ENCODE results near the gene RPS6KB1.
"Not testable (repeated sequence)": the region's sequence is repeated elsewhere in the genome, so short reads cannot be mapped to it uniquely, and the experiment has no call there.

RPS6KB1 gene

GRCh38 chr17:59848778-59849177 lies 44.1 kb upstream of the RPS6KB1 start:
- DNase-seq, result no peak
- Histone ChIP-seq H3K27ac (no peak overlapping the region), H3K27me3 (ENCODE audit: insufficient read depth, low read depth, severe bottlenecking) (no peaks in the 10 kb centered on the region), H3K36me3 (no peaks in the 10 kb centered on the region), H3K4me3 (ENCODE audit: low read depth, low read length) (no peak overlapping the region), H3K9me3 (ENCODE audit: severe bottlenecking) (no peaks in the 10 kb centered on the region)
- no peak for TF ChIP-seq CTCF (IDR thresholded peaks at IDR 0.05; ENCODE audit: low read depth, low read length)

GRCh38 chr17:59850311-59850710 lies 42.6 kb upstream of the RPS6KB1 start:
- H3K27me3 ChIP-seq (ENCODE audit: insufficient read depth, low read depth, severe bottlenecking); H3K36me3 ChIP-seq; H3K27ac ChIP-seq; H3K4me3 ChIP-seq (ENCODE audit: low read depth, low read length); DNase-seq; H3K9me3 ChIP-seq (ENCODE audit: severe bottlenecking): not testable (repeated sequence)

GRCh38 chr17:59851439-59852375 lies 41.2 kb upstream of the RPS6KB1 start:
- H3K4me3 ChIP-seq (ENCODE audit: low read depth, low read length), result no peak overlapping the region
- no peaks in the 10 kb centered on the region for H3K9me3 ChIP-seq (ENCODE audit: severe bottlenecking)
- H3K36me3 ChIP-seq, result no peaks in the 10 kb centered on the region
- H3K27me3 ChIP-seq (ENCODE audit: insufficient read depth, low read depth, severe bottlenecking), result no peaks in the 10 kb centered on the region
- DNase-seq, result no peak
- H3K27ac ChIP-seq, result no peak overlapping the region
- no peak for TF ChIP-seq CTCF (IDR thresholded peaks at IDR 0.05; ENCODE audit: low read depth, low read length)

GRCh38 chr17:59852847-59853167 lies 40.1 kb upstream of the RPS6KB1 start:
- not testable (repeated sequence) for H3K36me3 ChIP-seq; H3K9me3 ChIP-seq (ENCODE audit: severe bottlenecking); H3K27ac ChIP-seq; H3K4me3 ChIP-seq (ENCODE audit: low read depth, low read length); DNase-seq; H3K27me3 ChIP-seq (ENCODE audit: insufficient read depth, low read depth, severe bottlenecking)

- H3K9me3 ChIP-seq (ENCODE audit: severe bottlenecking), result no peaks in the 10 kb centered on the region
- H3K27me3 ChIP-seq (ENCODE audit: insufficient read depth, low read depth, severe bottlenecking), result no peaks in the 10 kb centered on the region
- DNase-seq, result peak; percentile 38
- peak; percentile 54 for TF ChIP-seq CTCF (IDR thresholded peaks at IDR 0.05; ENCODE audit: low read depth, low read length)
- H3K36me3 ChIP-seq, result no peaks in the 10 kb centered on the region
- no peak overlapping the region for H3K27ac ChIP-seq
- H3K4me3 ChIP-seq (ENCODE audit: low read depth, low read length), result no peak overlapping the region
These were observed 39.6 kb upstream of the RPS6KB1 start for GRCh38 chr17:59853168-59853918.

GRCh38 chr17:59853919-59854729 lies 38.8 kb upstream of the RPS6KB1 start:
- DNase-seq; H3K9me3 ChIP-seq (ENCODE audit: severe bottlenecking): not testable (repeated sequence)

More at GRCh38 chr17:59853919-59854729, 38.8 kb upstream of the RPS6KB1 start:
- not testable (repeated sequence) for H3K36me3 ChIP-seq; H3K27me3 ChIP-seq (ENCODE audit: insufficient read depth, low read depth, severe bottlenecking); H3K4me3 ChIP-seq (ENCODE audit: low read depth, low read length); H3K27ac ChIP-seq
